Stimulated activated CD8-positive, alpha-beta memory T cell treated with anti-CD3 and anti-CD28 coated beads, Interleukin-7, amount 100 ng/mL, for 4 hours (primary cell): ENCODE data around the gene ABHD11.
"Not testable (repeated sequence)": the region's sequence is repeated elsewhere in the genome, so short reads cannot be mapped to it uniquely, and the experiment has no call there.

Source experiments
- DNase-seq, 2 donors: peaks; one replicate each; pipeline ENCODE4 v3.0.0-alpha.2; 2020; ENCODE audit warnings: low read depth in 2 of 2

ABHD11 gene

GRCh38 chr7:73738612-73739386 is at the start of gene ABHD11:
TSS of gene ABHD11 (minus strand) at chr7:73738802. CDS start at chr7:73738770, 32 bp downstream.
- peak; percentile 96 to 97 for DNase-seq

- not testable (repeated sequence) for DNase-seq
These were observed 49.1 kb upstream of the ABHD11 start for GRCh38 chr7:73787786-73788048.

GRCh38 chr7:73786588-73786987 is 48.0 kb upstream of the ABHD11 start:
- DNase-seq: no peak

GRCh38 chr7:73779517-73779916 is 40.9 kb upstream of the ABHD11 start:
- no peak for DNase-seq

GRCh38 chr7:73778801-73779389 is 40.3 kb upstream of the ABHD11 start:
- no peak for DNase-seq

- DNase-seq: no peak
These were observed 36.3 kb upstream of the ABHD11 start for GRCh38 chr7:73774923-73775322.

GRCh38 chr7:73773700-73774517 is 35.3 kb upstream of the ABHD11 start:
- no peak for DNase-seq

GRCh38 chr7:73770860-73771670 is 32.5 kb upstream of the ABHD11 start:
- no peak for DNase-seq

GRCh38 chr7:73770002-73770859 is 31.6 kb upstream of the ABHD11 start, which contains the start of gene CLDN3:
TSS of gene CLDN3 (minus strand) at chr7:73770270. CDS start at chr7:73770049, 221 bp downstream.
- no peak for DNase-seq

- DNase-seq: no peak
These were observed 30.9 kb upstream of the ABHD11 start for GRCh38 chr7:73769481-73770001.

- DNase-seq: no peak
These were observed 30.3 kb upstream of the ABHD11 start for GRCh38 chr7:73768641-73769480.

- no peak for DNase-seq
These were observed 28.1 kb upstream of the ABHD11 start for GRCh38 chr7:73766556-73767229.

- DNase-seq: no peak
These were observed 24.0 kb upstream of the ABHD11 start for GRCh38 chr7:73762659-73762999.

- DNase-seq: no peak
These were observed 23.5 kb upstream of the ABHD11 start for GRCh38 chr7:73761854-73762658.

- no peak for DNase-seq
These were observed 20.1 kb upstream of the ABHD11 start for GRCh38 chr7:73758581-73759138.

GRCh38 chr7:73749931-73750776 is 11.6 kb upstream of the ABHD11 start:
- no peak for DNase-seq

- no peak for DNase-seq
These were observed 7.8 kb upstream of the ABHD11 start for GRCh38 chr7:73746378-73746777.
